ENCODE measurements around the gene BRCA2. TPM values are rescaled to one million over a fixed set of nuclear protein-coding genes. Genes with fewer than 3 reads are reported as not detected.

Gene BRCA2
- total RNA-seq, 1 donor from 2014 or later: 38.7 TPM

DNA sequence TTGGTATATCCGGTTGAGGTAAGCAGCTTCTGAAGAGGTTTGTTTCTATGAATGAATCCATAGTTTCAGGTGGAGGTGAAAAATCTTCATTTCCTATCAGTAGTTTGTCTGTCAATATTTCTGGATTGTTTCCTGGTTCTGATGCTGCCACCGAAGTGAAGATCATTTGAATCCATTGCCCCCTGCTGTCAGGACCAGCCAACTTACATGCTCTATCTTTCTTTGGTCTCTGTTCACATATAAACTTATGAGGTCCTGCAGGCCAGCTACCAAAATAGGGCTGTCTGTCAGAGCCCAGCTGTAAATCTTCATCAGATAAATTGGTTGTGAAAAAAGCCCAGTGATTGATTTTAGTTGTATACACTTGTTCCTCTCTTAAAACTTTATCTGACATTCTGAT lies 127.8 kb downstream of the BRCA2 start:
- no peaks in the 10 kb centered on the region for H3K27me3 Mint-ChIP-seq (ENCODE audit: insufficient read depth, low read depth)

GRCh38 chr13:32445461-32445860 lies 130.2 kb downstream of the BRCA2 start:
- TF ChIP-seq CTCF (IDR thresholded peaks at IDR 0.05) (no peak), EZH2 (IDR thresholded peaks at IDR 0.05) (no peak)
- H3K27ac ChIP-seq: no peak overlapping the region
- Mint-ChIP-seq H3K9me3 (no peaks in the 10 kb centered on the region), H3K4me3 (no peak overlapping the region), H3K27ac (no peak overlapping the region), H3K27me3 (ENCODE audit: insufficient read depth, low read depth) (no peaks in the 10 kb centered on the region), H3K36me3 (peaks cover 3% of the 10 kb centered on the region), H3K4me1 (peaks cover 17% of the 10 kb centered on the region)
- H3F3A ChIP-seq (ENCODE audit: low read depth): peaks cover 23% of the 10 kb centered on the region
- H2AFZ ChIP-seq (replicated peaks): no peak overlapping the region
- no peak overlapping the region for H3K4me2 ChIP-seq
- H3K36me3 ChIP-seq: no peaks in the 10 kb centered on the region
- H3K9me3 ChIP-seq (ENCODE audit: low read depth): no peaks in the 10 kb centered on the region
- H3K4me1 ChIP-seq: peaks cover 21% of the 10 kb centered on the region
- no peak for DNase-seq (ENCODE audit: low spot score)
- H3K79me2 ChIP-seq (ENCODE audit: low read depth): no peaks in the 10 kb centered on the region
- H3K9ac ChIP-seq: no peak overlapping the region
- H4K20me1 ChIP-seq (ENCODE audit: low read depth): peaks cover 7% of the 10 kb centered on the region
- H3K27me3 ChIP-seq: no peaks in the 10 kb centered on the region
- H3K4me3 ChIP-seq: no peak overlapping the region

More for the DNA sequence above, 127.8 kb downstream of the BRCA2 start:
- no peaks in the 10 kb centered on the region for H3K36me3 ChIP-seq
- no peak overlapping the region for H3K4me2 ChIP-seq
- no peak overlapping the region for H2AFZ ChIP-seq (replicated peaks)
- no peak overlapping the region for H3K4me3 Mint-ChIP-seq
- TF ChIP-seq CTCF (IDR thresholded peaks at IDR 0.05) (no peak), EZH2 (IDR thresholded peaks at IDR 0.05) (no peak), EZH2phosphoT487 (IDR thresholded peaks at IDR 0.05) (no peak)
- no peaks in the 10 kb centered on the region for H3K27me3 ChIP-seq
- H3K36me3 Mint-ChIP-seq: peaks cover 3% of the 10 kb centered on the region
- H3F3A ChIP-seq (ENCODE audit: low read depth): peaks cover 12% of the 10 kb centered on the region
- H3K9ac ChIP-seq: no peak overlapping the region
- no peak overlapping the region for H3K4me3 ChIP-seq
- H3K27ac Mint-ChIP-seq: no peak overlapping the region
- no peak overlapping the region for H3K27ac ChIP-seq
- H4K20me1 ChIP-seq (ENCODE audit: low read depth): peaks cover 7% of the 10 kb centered on the region
- H3K4me1 Mint-ChIP-seq: peaks cover 13% of the 10 kb centered on the region
- DNase-seq (ENCODE audit: low spot score): no peak
- H3K9me3 ChIP-seq (ENCODE audit: low read depth): no peaks in the 10 kb centered on the region
- H3K9me3 Mint-ChIP-seq: no peaks in the 10 kb centered on the region
- no peaks in the 10 kb centered on the region for H3K79me2 ChIP-seq (ENCODE audit: low read depth)
- H3K4me1 ChIP-seq: peaks cover 14% of the 10 kb centered on the region

DNA sequence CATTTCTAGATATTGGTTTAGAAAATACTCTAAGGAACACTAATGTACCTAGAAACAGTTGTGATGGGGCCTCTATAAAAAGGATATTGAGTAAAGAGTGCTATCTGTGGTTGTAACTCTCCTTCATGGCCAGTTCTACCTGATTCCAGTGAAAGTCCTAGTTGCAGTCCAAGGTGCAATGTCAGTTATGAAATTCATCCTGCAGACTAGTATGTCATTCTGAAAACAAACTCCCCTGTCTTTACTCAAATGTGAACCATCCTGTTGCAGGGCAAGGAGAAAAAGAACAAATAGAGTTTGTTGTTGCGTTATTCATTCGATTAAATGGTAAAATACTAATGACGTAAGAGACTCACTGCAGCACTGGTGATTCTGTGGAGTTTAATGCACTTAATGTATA lies 130.9 kb downstream of the BRCA2 start:
- Mint-ChIP-seq H3K4me1 (peaks cover 17% of the 10 kb centered on the region), H3K27ac (no peak overlapping the region), H3K9me3 (peaks cover 2% of the 10 kb centered on the region), H3K4me3 (no peak overlapping the region), H3K36me3 (peaks cover 3% of the 10 kb centered on the region), H3K27me3 (ENCODE audit: insufficient read depth, low read depth) (no peaks in the 10 kb centered on the region)
- Histone ChIP-seq H3K4me1 (peaks cover 21% of the 10 kb centered on the region), H2AFZ (replicated peaks) (no peak overlapping the region), H4K20me1 (ENCODE audit: low read depth) (peaks cover 7% of the 10 kb centered on the region), H3K27ac (no peak overlapping the region), H3K9ac (no peak overlapping the region), H3K9me3 (ENCODE audit: low read depth) (no peaks in the 10 kb centered on the region), H3F3A (ENCODE audit: low read depth) (peaks cover 23% of the 10 kb centered on the region), H3K4me2 (no peak overlapping the region), H3K4me3 (no peak overlapping the region), H3K79me2 (ENCODE audit: low read depth) (no peaks in the 10 kb centered on the region), H3K36me3 (no peaks in the 10 kb centered on the region), H3K27me3 (no peaks in the 10 kb centered on the region)
- no peak for DNase-seq (ENCODE audit: low spot score)
- TF ChIP-seq CTCF (IDR thresholded peaks at IDR 0.05) (no peak), EZH2phosphoT487 (IDR thresholded peaks at IDR 0.05) (no peak), EZH2 (IDR thresholded peaks at IDR 0.05) (no peak)
